GM19025 (cell line): ENCODE measurements around the gene ZNF432.
A peak's percentile ranks its signal among the peaks of the same experiment; 100 is the strongest.
"Not testable (repeated sequence)": the region's sequence is repeated elsewhere in the genome, so short reads cannot be mapped to it uniquely, and the experiment has no call there.

Source experiments
- ATAC-seq: cut with Tn5 transposase; IDR thresholded peaks from one replicate; pipeline ENCODE4 v1.9.1; 2021; ENCODE audit warnings: mild to moderate bottlenecking, low read depth, moderate library complexity; ENCODE audit not compliant: unreplicated experiment

The ZNF432 gene

GRCh38 chr19:52048555-52049501 is at the start of gene ZNF432:
ZNF432 (minus strand) TSS chr19:52048838; CDS start chr19:52046868, 1,970 bp downstream.
- peak; percentile 89 for ATAC-seq

- ATAC-seq = not testable (repeated sequence)
Observed at GRCh38 chr19:52096416-52096815, 47.8 kb upstream of the ZNF432 start.

GRCh38 chr19:52095172-52096014 is 46.8 kb upstream of the ZNF432 start, which contains the start of gene ZNF841:
ZNF841 (minus strand) TSS chr19:52095765; CDS start chr19:52084801, 10,964 bp downstream.
- peak; percentile 91 for ATAC-seq

- no peak for ATAC-seq
Observed at GRCh38 chr19:52094526-52095130, 46.0 kb upstream of the ZNF432 start.

- ATAC-seq = no peak
Observed at GRCh38 chr19:52086481-52086880, 37.8 kb upstream of the ZNF432 start.

GRCh38 chr19:52070496-52070895 is 21.9 kb upstream of the ZNF432 start:
- no peak for ATAC-seq

- ATAC-seq = no peak
Observed at GRCh38 chr19:52069653-52070052, 21.0 kb upstream of the ZNF432 start.

- ATAC-seq = no peak
Observed at GRCh38 chr19:52066258-52066863, 17.7 kb upstream of the ZNF432 start.

GRCh38 chr19:52065399-52065798 is 16.8 kb upstream of the ZNF432 start:
- ATAC-seq = no peak

GRCh38 chr19:52056480-52056879 is 7.8 kb upstream of the ZNF432 start:
- ATAC-seq = not testable (repeated sequence)

GRCh38 chr19:52051736-52052135 is 3.1 kb upstream of the ZNF432 start:
- ATAC-seq = not testable (repeated sequence)

GRCh38 chr19:52039169-52039568 is 9.5 kb downstream of the ZNF432 start:
- no peak for ATAC-seq

GRCh38 chr19:52034051-52034728 is 14.4 kb downstream of the ZNF432 start:
- ATAC-seq = no peak

- ATAC-seq = no peak
Observed at GRCh38 chr19:52028780-52029123, 19.9 kb downstream of the ZNF432 start.

- ATAC-seq = peak; percentile 75
Observed at GRCh38 chr19:52028027-52028779, 20.4 kb downstream of the ZNF432 start, which contains the start of gene ZNF614. ZNF614 (minus strand) TSS chr19:52028379; CDS start chr19:52025745, 2,634 bp downstream.

- ATAC-seq = not testable (repeated sequence)
Observed at GRCh38 chr19:52026255-52026990, 22.2 kb downstream of the ZNF432 start.

- not testable (repeated sequence) for ATAC-seq
Observed at GRCh38 chr19:52024478-52024877, 24.2 kb downstream of the ZNF432 start.

GRCh38 chr19:52022193-52022592 is 26.4 kb downstream of the ZNF432 start:
- no peak for ATAC-seq
